K562 (cell line): ENCODE results near the gene IFITM2. TPM values are rescaled to one million over a fixed set of nuclear protein-coding genes. Genes with fewer than 3 reads are reported as not detected.
"Not testable (repeated sequence)": the region's sequence is repeated elsewhere in the genome, so short reads cannot be mapped to it uniquely, and the experiment has no call there.

Experiments
- ATAC-seq: fragments of 200-7000 bp; cut with Tn5 transposase; 3 replicates; pipeline ENCODE4 v1.9.1; 2020; ENCODE audit warnings: moderate library complexity
- Bru-seq: library from RNA; stranded (reverse); fragments of 400-500 nt; gene quantifications from one replicate; lab custom pipeline; 2021; lab: Mats Ljungman, UMichigan
- BruChase-seq, 2 experiments: library from RNA; stranded (reverse); fragments of 400-500 nt; gene quantifications; one replicate each; lab custom pipeline; 2021; lab: Mats Ljungman, UMichigan
- BruUV-seq: library from RNA; stranded (reverse); fragments of 400-500 nt; replicated peaks from 2 replicates; lab custom pipeline; 2021; lab: Mats Ljungman, UMichigan
- CTCF ChIA-PET: fragments of 300-600 bp; formaldehyde crosslinking; extraction: SDS; loops from one replicate; lab custom pipeline; 2021; ENCODE audit warnings: low intra/inter-chr PET ratio; lab: Yijun Ruan, JAX
- POLR2A ChIA-PET: fragments of 300-600, 350-650 bp; sonication (Branson Sonifier 250); formaldehyde crosslinking; extraction: SDS; loops from one replicate; lab custom pipeline; 2021; ENCODE audit warnings: antibody characterized with exemption, inconsistent platforms; lab: Yijun Ruan, JAX
- DNase-seq, 4 experiments: peaks; one replicate each; pipeline versions ENCODE4 v3.0.0 to v3.0.0-alpha.2; 2011 to 2018; ENCODE audit warnings: low spot score in 3 of 4, mixed read lengths in 3 of 4; ENCODE audit errors: extremely low read depth in 1 of 4
- FAIRE-seq: peaks from 2 replicates; lab custom pipeline; 2011; peaks lifted over from hg19 to GRCh38; lab: Jason Lieb, UNC
- H2AFZ ChIP-seq: 2 replicates; pipeline ENCODE4 v1.6.0; 2011; ENCODE audit warnings: low read depth, low read length, control low read depth, inconsistent platforms
- H3K27ac ChIP-seq: fragments of 200-600 bp; 3 replicates; pipeline ENCODE4 v1.8.0; 2011; ENCODE audit warnings: low read depth, mild to moderate bottlenecking, control low read depth, inconsistent platforms, low read length, moderate library complexity, mixed read lengths; ENCODE audit errors: extremely low read depth
- H3K27me3 ChIP-seq, 2 experiments: fragments of 300-600 bp in 1 of 2; 2 replicates in 1 of 2; 3 replicates in 1 of 2; pipeline versions ENCODE4 v1.6.0 to v1.8.0; 2011; ENCODE audit warnings: inconsistent platforms in 2 of 2, low read length in 2 of 2, mild to moderate bottlenecking in 1 of 2, mixed read lengths in 1 of 2, moderate library complexity in 1 of 2; ENCODE audit not compliant: control insufficient read depth in 2 of 2, insufficient read depth in 2 of 2
- H3K36me3 ChIP-seq: fragments of 300-600 bp; 3 replicates; pipeline ENCODE4 v1.8.0; 2011; ENCODE audit warnings: mild to moderate bottlenecking, low read length, inconsistent platforms; ENCODE audit not compliant: control insufficient read depth, insufficient read depth
- H3K4me1 ChIP-seq, 2 experiments: fragments of 200-600 bp in 1 of 2; replicated peaks in 1 of 2; 2 replicates in 1 of 2; 3 replicates in 1 of 2; pipeline versions ENCODE4 v1.5.1 to v1.8.0; 2011; ENCODE audit warnings: inconsistent platforms in 2 of 2, low read length in 2 of 2, mild to moderate bottlenecking in 1 of 2, mixed read lengths in 1 of 2, moderate library complexity in 1 of 2; ENCODE audit not compliant: control insufficient read depth in 2 of 2, insufficient read depth in 2 of 2
- H3K4me2 ChIP-seq: 2 replicates; pipeline ENCODE4 v1.6.1; 2011; ENCODE audit warnings: low read length, control low read depth, inconsistent platforms, mixed read lengths; ENCODE audit not compliant: insufficient read depth
- H3K4me3 ChIP-seq: fragments of 200-600 bp; sonication (generic), shearing (Covaris generic); 2 replicates; pipeline ENCODE4 v1.5.1; 2016; ENCODE audit warnings: control low read depth, inconsistent platforms
- H3K79me2 ChIP-seq: fragments of 200-600 bp; 3 replicates; pipeline ENCODE4 v1.8.0; 2011; ENCODE audit warnings: low read length, inconsistent platforms; ENCODE audit not compliant: control insufficient read depth, insufficient read depth
- H3K9ac ChIP-seq, 2 experiments: 2 replicates each; pipeline versions ENCODE4 v1.6.0 to v1.6.1; 2011; ENCODE audit warnings: low read depth in 2 of 2, low read length in 2 of 2, control low read depth in 1 of 2, inconsistent platforms in 1 of 2, mild to moderate bottlenecking in 1 of 2, mixed read lengths in 1 of 2; ENCODE audit not compliant: insufficient read depth in 1 of 2
- H3K9me1 ChIP-seq: one replicate; pipeline ENCODE4 v1.6.0; 2011; ENCODE audit warnings: inconsistent platforms, mild to moderate bottlenecking, low read length, moderate library complexity; ENCODE audit not compliant: control insufficient read depth, insufficient read depth
- H3K9me3 ChIP-seq: replicated peaks from 2 replicates; pipeline ENCODE4 v1.5.1; 2011; ENCODE audit warnings: low read depth, low read length, inconsistent platforms; ENCODE audit not compliant: control insufficient read depth, insufficient read depth
- H4K20me1 ChIP-seq: replicated peaks from 2 replicates; pipeline ENCODE4 v1.6.1; 2011; ENCODE audit warnings: low read length, inconsistent platforms, mixed read lengths; ENCODE audit not compliant: control insufficient read depth, insufficient read depth
- HMBOX1 ChIP-seq: sonication (generic); IDR thresholded peaks from 2 replicates; pipeline ENCODE4 v1.6.1; 2016
- MYC ChIP-seq, 2 experiments: fragments of 250-450 bp in 1 of 2; sonication (Bioruptor Pico) in 1 of 2; IDR thresholded peaks; 2 replicates each; pipeline versions ENCODE4 v1.5.1 to v1.6.1; 2012 to 2021; ENCODE audit warnings: low read depth in 2 of 2, borderline replicate concordance in 1 of 2, improper control_type of control experiment in 1 of 2, low read length in 1 of 2, mild to moderate bottlenecking in 1 of 2, moderate library complexity in 1 of 2
- WGBS: fragments of 100-300 bp; shearing (Covaris generic); methylation state at CpG from one replicate; pipeline ENCODE4 v1.1.6; 2016; ENCODE audit warnings: low coverage, mixed read lengths; ENCODE audit not compliant: insufficient coverage; ENCODE audit errors: missing lambda C conversion rate; 5-methylcytosine and 5-hydroxymethylcytosine counted together
- in situ Hi-C: fragments of 300-500 bp; cut with MboI; formaldehyde crosslinking; loops from 4 replicates; pipeline ENCODE4 v1.15.0; 2018; ENCODE audit warnings: inconsistent platforms, mixed read lengths
- intact Hi-C: fragments of 100-400 bp; cut with micrococcal nuclease; formaldehyde crosslinking; loops from 2 replicates; pipeline ENCODE4 v1.14.2; 2022
- long read RNA-seq, 3 experiments: library from polyadenylated mRNA in 2 of 3; library from RNA in 1 of 3; unstranded in 2 of 3; stranded (forward) in 1 of 3; transcript quantifications; one replicate each; pipeline ENCODE4 v2.0.0, GENCODE V29; 2019 to 2022
- polyA minus RNA-seq, 3 experiments: library from RNA; depleted of rRNA, polyadenylated mRNA; stranded (reverse); fragments of >200 nt; gene quantifications; 2 replicates each; pipeline ENCODE4 v1.2.3, GENCODE V29; 2011
- polyA plus RNA-seq, 8 experiments: library from polyadenylated mRNA; depleted of rRNA in 4 of 8; stranded (reverse) in 5 of 8; unstranded in 3 of 8; fragments of >200 nt; fragmentation: Nextera tagmentation in 2 of 8; fragmentation: Illumina TruSeq in 1 of 8; extraction: Ambion mirVana in 2 of 8; extraction: Trizol in 1 of 8; gene quantifications; 2 replicates each; pipeline versions ENCODE4 v1.2.1 to v1.2.3, GENCODE V29; 2011 to 2014; ENCODE audit warnings: inconsistent platforms in 1 of 8, missing spikeins in 1 of 8
- total RNA-seq, 7 experiments: library from RNA; depleted of rRNA in 6 of 7; stranded (reverse); fragments of >200 nt in 6 of 7; fragmentation: Illumina TruSeq in 2 of 7; extraction: Trizol in 2 of 7; gene quantifications; 2 replicates each; pipeline versions ENCODE4 v1.2.1 to v1.2.3, GENCODE V29; 2011 to 2021; ENCODE audit warnings: low replicate concordance in 1 of 7

The IFITM2 gene
- total RNA-seq (2011; cell fraction: chromatin; rRNA removed; ENCODE audit: low replicate concordance) = 6.5 and 20.8 TPM in 2 replicates
- total RNA-seq (2011; cell fraction: nucleolus; rRNA removed) = 47.0 and 138 TPM in 2 replicates
- 31.5 and 44.9 TPM in 2 replicates for total RNA-seq (2011; cell fraction: nucleoplasm; rRNA removed)
- total RNA-seq (2014; rRNA removed) = 52.8 and 187 TPM in 2 replicates
- 137 and 145 TPM in 2 replicates for total RNA-seq (2014; rRNA removed; fragmentation: Illumina TruSeq; extraction: Trizol)
- total RNA-seq (2015; rRNA removed; fragmentation: Illumina TruSeq; extraction: Trizol) = 290 and 356 TPM in 2 replicates
- total RNA-seq (2021) = 693 and 698 TPM in 2 replicates
- 205 and 655 TPM in 2 replicates for polyA plus RNA-seq (2011; rRNA removed)
- polyA plus RNA-seq (2011; cell fraction: cytosol; rRNA removed) = 600 and 1,150 TPM in 2 replicates
- 59.9 and 198 TPM in 2 replicates for polyA plus RNA-seq (2011; cell fraction: nucleus; rRNA removed)
- polyA plus RNA-seq (2012) = 488 and 506 TPM in 2 replicates
- polyA plus RNA-seq (2014; fragmentation: Illumina TruSeq; extraction: Trizol) = 472 and 547 TPM in 2 replicates
- 1,000 to 10,000 TPM; 3,629 to 4,872 TPM for polyA plus RNA-seq (2014; fragmentation: Nextera tagmentation; extraction: Ambion mirVana)
- 255 and 328 TPM in 2 replicates for polyA plus RNA-seq (2014; rRNA removed)
- polyA minus RNA-seq (2011; rRNA and poly(A)+ RNA removed) = 69.9 and 190 TPM in 2 replicates
- polyA minus RNA-seq (2011; cell fraction: cytosol; rRNA and poly(A)+ RNA removed) = 143 and 401 TPM in 2 replicates
- 14.8 and 71.3 TPM in 2 replicates for polyA minus RNA-seq (2011; cell fraction: nucleus; rRNA and poly(A)+ RNA removed)
- Bru-seq, nascent RNA = percentile 95 among the genes with signal in this experiment
- BruChase-seq, experiment 1, labeled RNA remaining after a 2-hour chase = percentile 94 among the genes with signal in this experiment
- percentile 93 among the genes with signal in this experiment for BruChase-seq, experiment 2, labeled RNA remaining after a 6-hour chase
- long read RNA-seq, experiment 1, transcript IFITM2-206 (2 exons, 892 nt) = major isoform, 69 of 135 reads
- long read RNA-seq, experiment 1, partial matches to known transcripts = 0 of 135 reads
- long read RNA-seq, experiment 1, other reads (novel, unspliced or antisense) = 66 of 135 reads
- long read RNA-seq, experiment 2, transcript IFITM2-206 (2 exons, 892 nt) = major isoform, 255 of 300 reads
- long read RNA-seq, experiment 2, partial matches to known transcripts = 16 of 300 reads
- long read RNA-seq, experiment 2, other reads (novel, unspliced or antisense) = 29 of 300 reads
- long read RNA-seq, experiment 3, transcript IFITM2-206 (2 exons, 892 nt) = major isoform, 77 of 89 reads
- long read RNA-seq, experiment 3, partial matches to known transcripts = 0 of 89 reads
- long read RNA-seq, experiment 3, other reads (novel, unspliced or antisense) = 12 of 89 reads

DNA sequence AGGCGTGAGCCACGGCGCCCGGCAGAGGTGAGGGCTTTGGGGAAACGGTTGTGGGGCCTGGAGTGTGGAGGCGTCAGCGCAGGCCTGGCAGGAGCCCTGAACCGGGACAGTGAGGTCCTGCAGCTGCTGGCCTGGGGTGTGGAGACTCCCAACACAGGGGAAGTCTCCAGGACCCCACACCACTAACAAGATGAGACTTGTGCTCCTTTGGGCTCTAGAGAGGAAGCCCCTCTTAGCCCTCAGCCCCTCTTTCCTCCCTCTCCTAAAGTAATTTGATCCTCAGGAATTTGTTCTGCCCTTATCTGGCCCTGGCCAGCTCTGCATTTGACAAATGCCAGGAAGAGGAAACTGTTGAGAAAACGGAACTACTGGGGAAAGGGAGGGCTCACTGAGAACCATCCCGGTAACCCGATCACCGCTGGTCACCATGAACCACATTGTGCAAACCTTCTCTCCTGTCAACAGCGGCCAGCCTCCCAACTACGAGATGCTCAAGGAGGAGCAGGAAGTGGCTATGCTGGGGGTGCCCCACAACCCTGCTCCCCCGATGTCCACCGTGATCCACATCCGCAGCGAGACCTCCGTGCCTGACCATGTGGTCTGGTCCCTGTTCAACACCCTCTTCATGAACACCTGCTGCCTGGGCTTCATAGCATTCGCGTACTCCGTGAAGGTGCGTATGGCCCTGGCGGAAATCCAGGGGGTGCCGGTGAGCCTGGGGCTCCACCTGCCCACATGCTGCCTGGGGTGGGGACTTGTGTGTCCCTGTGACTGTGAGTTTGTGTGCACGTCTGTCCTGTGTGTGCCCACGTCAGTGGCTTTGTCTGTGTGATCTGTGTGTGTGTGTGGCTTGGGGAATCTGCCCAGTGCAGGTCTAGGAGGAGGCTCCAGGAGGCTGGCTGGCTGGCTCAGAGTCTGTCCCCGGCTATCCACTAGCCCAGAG, at the start of gene IFITM2:
IFITM2 (plus strand) TSS at position 51 of the 943 bp plus-strand sequence; CDS start at position 428, 377 bp downstream.
- peak in 1 of 4 experiments; percentile 66 for DNase-seq
- H3K36me3 ChIP-seq; H3K9me1 ChIP-seq; H3K9me3 ChIP-seq; H3K27me3 ChIP-seq; in situ Hi-C loops; intact Hi-C loops; H4K20me1 ChIP-seq; TF ChIP-seq MYC (CRISPR knock-in tag; IDR thresholded peaks at IDR 0.05; ENCODE audit: borderline replicate concordance, low read depth): not testable (repeated sequence)
- WGBS = 16% methylated on average over 13 of the region's 28 CpGs
- ATAC-seq = peak; percentile 25
- Histone ChIP-seq H3K27ac (peak within 1 kb of the TSS; percentile 65; the same call in 2 of the 3 replicates), H3K4me3 (peak within 1 kb of the TSS; percentile 45), H2AFZ (peak within 1 kb of the TSS; percentile 79), H3K4me2 (peak within 1 kb of the TSS; percentile 78), H3K4me1 (peaks cover 32 to 47% of the 10 kb centered on the region in 2 experiments), H3K79me2 (peaks cover 36% of the 10 kb centered on the region), H3K9ac (peak within 1 kb of the TSS; percentile 65 to 90)
- POLR2A ChIA-PET = interaction anchor here (0.7 kb wide), 2 partner anchors 9 to 14 kb away, joined by 4 to 7 read pairs; no protein-coding TSS in a partner anchor
- CTCF ChIA-PET = interaction anchor here (0.7 kb wide), 1 partner anchor 54 kb away, joined by 3 read pairs; no protein-coding TSS in a partner anchor
- BruUV-seq = TSS peak; percentile 95
- peak; percentile 23 for FAIRE-seq
- TF ChIP-seq MYC (IDR thresholded peaks at IDR 0.05; ENCODE audit: low read depth, low read length) (peak; percentile 16; the same call in 1 of the 2 replicates), HMBOX1 (peak; percentile 66)
